ENCODE data around the gene FOXE1.

DNA sequence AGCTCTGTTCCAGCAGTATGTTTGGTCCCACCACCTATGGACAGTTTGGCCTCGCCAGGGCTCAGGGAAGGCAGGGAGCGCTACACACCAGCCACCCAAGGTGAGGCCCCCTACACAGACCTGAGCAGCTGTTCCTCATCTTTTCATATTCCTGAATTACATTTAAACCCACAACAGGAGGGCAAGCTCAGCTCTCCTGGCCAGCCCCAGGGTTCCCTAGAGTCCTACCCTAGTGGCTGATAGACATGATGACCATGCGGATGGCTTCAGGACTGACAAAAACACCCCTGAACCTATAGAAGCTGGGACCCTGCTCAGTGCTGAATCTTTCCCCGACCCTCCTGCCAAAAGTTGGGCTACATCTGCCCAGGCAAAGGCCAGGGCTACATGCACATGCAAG, 6.7 kb upstream of the FOXE1 start:
- TF ChIP-seq, protein P1, sequence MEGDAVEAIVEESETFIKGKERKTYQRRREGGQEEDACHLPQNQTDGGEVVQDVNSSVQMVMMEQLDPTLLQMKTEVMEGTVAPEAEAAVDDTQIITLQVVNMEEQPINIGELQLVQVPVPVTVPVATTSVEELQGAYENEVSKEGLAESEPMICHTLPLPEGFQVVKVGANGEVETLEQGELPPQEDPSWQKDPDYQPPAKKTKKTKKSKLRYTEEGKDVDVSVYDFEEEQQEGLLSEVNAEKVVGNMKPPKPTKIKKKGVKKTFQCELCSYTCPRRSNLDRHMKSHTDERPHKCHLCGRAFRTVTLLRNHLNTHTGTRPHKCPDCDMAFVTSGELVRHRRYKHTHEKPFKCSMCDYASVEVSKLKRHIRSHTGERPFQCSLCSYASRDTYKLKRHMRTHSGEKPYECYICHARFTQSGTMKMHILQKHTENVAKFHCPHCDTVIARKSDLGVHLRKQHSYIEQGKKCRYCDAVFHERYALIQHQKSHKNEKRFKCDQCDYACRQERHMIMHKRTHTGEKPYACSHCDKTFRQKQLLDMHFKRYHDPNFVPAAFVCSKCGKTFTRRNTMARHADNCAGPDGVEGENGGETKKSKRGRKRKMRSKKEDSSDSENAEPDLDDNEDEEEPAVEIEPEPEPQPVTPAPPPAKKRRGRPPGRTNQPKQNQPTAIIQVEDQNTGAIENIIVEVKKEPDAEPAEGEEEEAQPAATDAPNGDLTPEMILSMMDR (conservative IDR thresholded peaks at IDR 0.05 in 1 of 2, IDR thresholded peaks at IDR 0.05 in 1 of 2; ENCODE audit: low read depth in 1 of 2, low read length in 2 of 2) = no peak
- no peak for TF ChIP-seq EZH2 (IDR thresholded peaks at IDR 0.05; ENCODE audit: low read length, missing control alignments)

Measured in fibroblast of lung (primary cell).